Progenitor cell of endocrine pancreas (in vitro differentiated cells): Measurements from ENCODE around the gene RGS3. TPM values are rescaled to one million over a fixed set of nuclear protein-coding genes. Genes with fewer than 3 reads are reported as not detected.

Source experiments
- DNase-seq: peaks from one replicate; pipeline ENCODE4 v3.0.0; 2021; ENCODE audit warnings: low spot score; ENCODE audit not compliant: unreplicated experiment
- H3K27ac Mint-ChIP-seq: 2 replicates; pipeline ENCODE4 v1.8.0; 2021; ENCODE audit warnings: mild to moderate bottlenecking, moderate library complexity, mixed read lengths
- H3K27me3 Mint-ChIP-seq: 2 replicates; pipeline ENCODE4 v1.8.0; 2021; ENCODE audit warnings: mixed read lengths
- H3K36me3 Mint-ChIP-seq: 2 replicates; pipeline ENCODE4 v1.8.0; 2022; ENCODE audit warnings: mixed read lengths; ENCODE audit not compliant: insufficient read depth
- H3K4me1 Mint-ChIP-seq: 2 replicates; pipeline ENCODE4 v1.8.0; 2021; ENCODE audit warnings: low read depth, mixed read lengths
- H3K4me3 Mint-ChIP-seq: 2 replicates; pipeline ENCODE4 v1.8.0; 2021; ENCODE audit warnings: low read depth, mild to moderate bottlenecking, moderate library complexity, mixed read lengths
- H3K9me3 Mint-ChIP-seq: 2 replicates; pipeline ENCODE4 v1.8.0; 2021; ENCODE audit warnings: low read depth, mixed read lengths
- CTCF ChIP-seq: fragments of 200-600 bp; sonication (generic); IDR thresholded peaks from one replicate; pipeline ENCODE4 v1.5.0; 2021; ENCODE audit warnings: antibody characterized with exemption, mild to moderate bottlenecking; ENCODE audit not compliant: unreplicated experiment
- total RNA-seq: library from RNA; stranded (reverse); gene quantifications from 2 replicates; pipeline ENCODE4 v1.2.1, GENCODE V29; 2021

RGS3 gene
- total RNA-seq, 1 donor from 2014 or later: 39.3 TPM

GRCh38 chr9:113477058-113477457 lies 13.5 kb downstream of the RGS3 start:
- H3K27me3 Mint-ChIP-seq: no peaks in the 10 kb centered on the region
- H3K9me3 Mint-ChIP-seq: no peaks in the 10 kb centered on the region
- TF ChIP-seq CTCF: no peak
- no peak overlapping the region for H3K27ac Mint-ChIP-seq
- no peak for DNase-seq
- peaks cover 2% of the 10 kb centered on the region for H3K36me3 Mint-ChIP-seq
- H3K4me1 Mint-ChIP-seq: no peaks in the 10 kb centered on the region
- no peak overlapping the region for H3K4me3 Mint-ChIP-seq

GRCh38 chr9:113477661-113478060 lies 14.1 kb downstream of the RGS3 start:
- Mint-ChIP-seq H3K27ac (no peak overlapping the region), H3K4me3 (no peak overlapping the region), H3K4me1 (no peaks in the 10 kb centered on the region), H3K27me3 (no peaks in the 10 kb centered on the region), H3K9me3 (no peaks in the 10 kb centered on the region), H3K36me3 (peaks cover 2% of the 10 kb centered on the region)
- no peak for DNase-seq
- no peak for TF ChIP-seq CTCF

GRCh38 chr9:113479174-113479621 lies 15.7 kb downstream of the RGS3 start:
- H3K27me3 Mint-ChIP-seq: no peaks in the 10 kb centered on the region
- no peak overlapping the region for H3K27ac Mint-ChIP-seq
- no peaks in the 10 kb centered on the region for H3K4me1 Mint-ChIP-seq
- no peaks in the 10 kb centered on the region for H3K9me3 Mint-ChIP-seq
- TF ChIP-seq CTCF: no peak
- DNase-seq: no peak
- H3K4me3 Mint-ChIP-seq: no peak overlapping the region
- H3K36me3 Mint-ChIP-seq: peaks cover 2% of the 10 kb centered on the region

GRCh38 chr9:113480612-113481011 lies 17.1 kb downstream of the RGS3 start:
- DNase-seq: no peak
- Mint-ChIP-seq H3K27ac (no peak overlapping the region), H3K4me3 (no peak overlapping the region), H3K4me1 (no peaks in the 10 kb centered on the region), H3K27me3 (no peaks in the 10 kb centered on the region), H3K9me3 (no peaks in the 10 kb centered on the region), H3K36me3 (peaks cover 2% of the 10 kb centered on the region)
- no peak for TF ChIP-seq CTCF

- H3K36me3 Mint-ChIP-seq: peaks cover 3% of the 10 kb centered on the region
- TF ChIP-seq CTCF: no peak
- H3K27ac Mint-ChIP-seq: no peak overlapping the region
- H3K4me3 Mint-ChIP-seq: no peak overlapping the region
- H3K27me3 Mint-ChIP-seq: no peaks in the 10 kb centered on the region
- no peak for DNase-seq
- H3K4me1 Mint-ChIP-seq: no peaks in the 10 kb centered on the region
- H3K9me3 Mint-ChIP-seq: no peaks in the 10 kb centered on the region
Measured at GRCh38 chr9:113481176-113481787, 17.8 kb downstream of the RGS3 start.
